Amniotic epithelial cell (primary cell): ENCODE data around the gene POGLUT2.

ENCODE experiments used
- DNase-seq: peaks from one replicate; pipeline ENCODE4 v3.0.0-alpha.2; 2010; ENCODE audit warnings: low read depth

POGLUT2 gene

GRCh38 chr13:102768909-102769308, 29.9 kb downstream of the POGLUT2 start:
- peak; percentile 68 for DNase-seq

DNA sequence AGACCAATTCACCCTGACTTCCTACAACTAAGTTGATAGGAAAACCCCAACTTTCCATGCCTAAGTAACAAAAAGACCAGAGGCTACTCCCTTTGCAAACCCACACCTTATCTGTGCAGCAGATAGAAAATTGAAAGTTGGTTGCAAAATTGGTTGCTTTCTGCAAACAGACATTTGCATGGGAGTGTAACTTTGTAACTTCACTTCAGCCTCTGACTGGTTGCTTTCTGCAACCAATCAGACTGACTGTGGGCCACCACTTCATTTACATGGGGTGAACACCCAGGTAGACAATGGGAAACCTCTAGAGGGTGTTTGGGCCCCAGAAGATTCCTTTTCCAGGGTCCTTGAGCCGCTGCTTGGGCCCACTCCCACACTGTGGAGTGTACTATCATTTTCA, 35.0 kb downstream of the POGLUT2 start:
- no peak for DNase-seq

DNA sequence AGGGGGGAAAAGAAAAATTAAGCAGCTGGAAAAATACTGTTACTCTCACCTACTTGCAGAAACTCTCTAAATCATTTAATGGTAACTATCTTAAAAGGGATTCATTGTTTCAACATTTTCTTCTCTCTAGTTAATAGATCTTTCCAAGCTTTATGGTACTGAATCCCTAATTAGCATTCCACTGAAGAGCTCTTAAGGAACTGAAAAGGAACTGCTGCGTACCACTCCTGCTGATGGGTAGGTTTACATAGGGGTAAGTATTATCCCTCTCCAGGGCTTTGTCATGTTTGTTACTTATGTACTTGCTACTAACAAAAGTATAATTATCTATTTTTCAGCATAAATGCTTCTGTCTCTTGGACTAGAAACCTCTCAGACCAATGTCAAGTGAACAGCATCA, 37.7 kb downstream of the POGLUT2 start:
- DNase-seq: no peak

GRCh38 chr13:102758842-102759241, 39.9 kb downstream of the POGLUT2 start:
- DNase-seq: no peak

DNA sequence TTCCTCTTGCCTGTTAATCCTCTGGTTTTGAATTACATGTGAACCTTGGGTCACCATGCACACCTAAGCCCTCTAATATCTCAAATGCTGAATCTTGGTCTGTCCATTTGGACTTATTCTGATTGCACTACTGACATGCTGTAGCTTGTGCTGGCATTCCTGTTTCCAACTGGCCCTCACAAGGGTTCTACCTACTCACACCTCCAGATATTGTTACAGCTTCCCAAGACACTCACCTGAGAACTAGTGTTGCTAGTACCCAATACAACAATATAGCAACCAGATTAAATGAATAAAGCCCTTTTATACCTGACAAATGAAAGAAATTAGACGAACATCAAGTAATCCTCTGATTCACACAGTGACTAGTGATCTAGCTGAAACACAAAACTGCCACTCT, 41.8 kb downstream of the POGLUT2 start:
- DNase-seq: no peak

- DNase-seq: no peak
Measured at GRCh38 chr13:102751886-102752285, 46.9 kb downstream of the POGLUT2 start.

DNA sequence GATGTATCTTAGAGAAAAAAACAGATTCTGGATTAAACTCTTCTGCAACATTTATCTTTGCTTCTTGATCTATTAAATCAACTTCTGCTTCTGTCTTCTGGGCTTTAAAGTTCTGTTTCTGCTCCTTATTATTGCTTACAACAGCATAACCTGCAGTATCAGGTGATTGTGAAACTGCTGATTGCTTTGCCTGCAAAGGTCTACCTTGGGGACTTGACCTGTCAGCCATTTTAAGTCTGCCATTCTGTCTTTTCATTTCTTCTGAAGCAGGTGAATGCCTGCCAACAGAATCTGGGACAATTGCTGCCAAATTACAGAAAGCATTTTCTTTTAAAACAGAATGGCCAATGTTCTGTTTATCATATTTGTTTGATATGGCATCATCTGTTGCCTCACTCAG, 56.3 kb downstream of the POGLUT2 start:
- DNase-seq: no peak

- DNase-seq: peak; percentile 21
Measured at GRCh38 chr13:102742101-102742500, 56.7 kb downstream of the POGLUT2 start.
